HEK293 (cell line): Measurements from ENCODE around the gene CPAMD8.

Experiments used
- CTCF ChIA-PET: fragments of 350-600 bp; formaldehyde crosslinking; extraction: SDS; loops from one replicate; lab custom pipeline; 2021; ENCODE audit warnings: antibody characterized with exemption; lab: Yijun Ruan, JAX
- POLR2A ChIA-PET: fragments of 300-600 bp; formaldehyde crosslinking; extraction: SDS; loops from one replicate; lab custom pipeline; 2020; ENCODE audit warnings: antibody characterized with exemption, inconsistent platforms; lab: Yijun Ruan, JAX
- H3K27ac ChIP-seq: fragments of 200-500 bp; sonication (Bioruptor generic); 2 replicates; pipeline ENCODE4 v1.5.1; 2014; ENCODE audit warnings: low read depth, low read length, control low read depth, inconsistent platforms; ENCODE audit errors: extremely low read depth
- H3K36me3 ChIP-seq, 2 experiments: fragments of 200-500 bp in 1 of 2; sonication (Bioruptor generic) in 1 of 2; 1 replicate in 1 of 2; 2 replicates in 1 of 2; pipeline ENCODE4 v1.5.1; 2014 to 2017; ENCODE audit warnings: inconsistent platforms in 2 of 2, low read length in 2 of 2; ENCODE audit not compliant: control insufficient read depth in 2 of 2, insufficient read depth in 1 of 2
- H3K4me1 ChIP-seq: fragments of 200-500 bp; sonication (Bioruptor generic); 2 replicates; pipeline ENCODE4 v1.5.1; 2014; ENCODE audit warnings: mild to moderate bottlenecking, low read length, inconsistent platforms; ENCODE audit not compliant: control insufficient read depth, insufficient read depth
- H3K4me3 ChIP-seq: 2 replicates; pipeline ENCODE4 v1.5.1; 2011; ENCODE audit warnings: low read depth, mild to moderate bottlenecking, control low read depth, low read length, moderate library complexity
- H3K9me3 ChIP-seq: fragments of 200-500 bp; sonication (Bioruptor generic); 2 replicates; pipeline ENCODE4 v1.5.1; 2014; ENCODE audit warnings: low read depth, low read length, inconsistent platforms; ENCODE audit not compliant: control insufficient read depth, insufficient read depth
- GFI1B ChIP-seq: fragments of 450-650 bp; formaldehyde crosslinking; IDR thresholded peaks from 2 replicates; pipeline ENCODE4 v1.5.1; 2016; ENCODE audit warnings: missing biosample characterization, missing genetic modification characterization
- SCRT1 ChIP-seq: fragments of 450-650 bp; formaldehyde crosslinking; IDR thresholded peaks from 2 replicates; pipeline ENCODE4 v1.5.1; 2016; ENCODE audit warnings: missing biosample characterization, missing genetic modification characterization, borderline replicate concordance
- SETDB1 ChIP-seq: IDR thresholded peaks from one replicate; pipeline ENCODE4 v1.6.1; 2017; ENCODE audit warnings: mild to moderate bottlenecking, low read length, moderate library complexity, mixed read lengths; ENCODE audit not compliant: insufficient read length
- TRIM28 ChIP-seq: IDR thresholded peaks from 2 replicates; pipeline ENCODE4 v1.6.1; 2011; ENCODE audit warnings: low read length, control low read depth, borderline replicate concordance
- ZBTB10 ChIP-seq: fragments of 450-650 bp; formaldehyde crosslinking; IDR thresholded peaks from 2 replicates; pipeline ENCODE4 v1.5.1; 2016; ENCODE audit warnings: missing biosample characterization, missing genetic modification characterization
- ZNF10 ChIP-seq: fragments of 450-650 bp; formaldehyde crosslinking; IDR thresholded peaks from 2 replicates; pipeline ENCODE4 v1.5.1; 2017; ENCODE audit warnings: missing biosample characterization, missing genetic modification characterization
- ZNF114 ChIP-seq: fragments of 450-650 bp; formaldehyde crosslinking; IDR thresholded peaks from 2 replicates; pipeline ENCODE4 v1.5.0; 2017; ENCODE audit warnings: missing biosample characterization, missing genetic modification characterization
- ZNF138 ChIP-seq: fragments of 450-650 bp; formaldehyde crosslinking; IDR thresholded peaks from 2 replicates; pipeline ENCODE4 v1.5.1; 2016; ENCODE audit warnings: missing biosample characterization, missing genetic modification characterization, borderline replicate concordance
- ZNF175 ChIP-seq: fragments of 450-650 bp; formaldehyde crosslinking; IDR thresholded peaks from 2 replicates; pipeline ENCODE4 v1.5.1; 2016; ENCODE audit warnings: missing biosample characterization, missing genetic modification characterization
- ZNF239 ChIP-seq: fragments of 450-650 bp; formaldehyde crosslinking; IDR thresholded peaks from 2 replicates; pipeline ENCODE4 v1.5.1; 2016; ENCODE audit warnings: missing biosample characterization, missing genetic modification characterization
- ZNF302 ChIP-seq: fragments of 450-650 bp; formaldehyde crosslinking; IDR thresholded peaks from 2 replicates; pipeline ENCODE4 v1.5.1; 2016; ENCODE audit warnings: missing biosample characterization, missing genetic modification characterization, low read depth
- ZNF404 ChIP-seq: fragments of 450-650 bp; formaldehyde crosslinking; IDR thresholded peaks from 2 replicates; pipeline ENCODE4 v1.5.1; 2017; ENCODE audit warnings: missing biosample characterization, missing genetic modification characterization
- ZNF433 ChIP-seq: fragments of 450-650 bp; formaldehyde crosslinking; IDR thresholded peaks from 2 replicates; pipeline ENCODE4 v1.5.1; 2016; ENCODE audit warnings: missing biosample characterization, missing genetic modification characterization, low read depth
- ZNF449 ChIP-seq: fragments of 450-650 bp; formaldehyde crosslinking; IDR thresholded peaks from 2 replicates; pipeline ENCODE4 v1.5.1; 2017; ENCODE audit warnings: missing biosample characterization, mild to moderate bottlenecking, missing genetic modification characterization, moderate library complexity
- ZNF530 ChIP-seq: fragments of 450-650 bp; formaldehyde crosslinking; IDR thresholded peaks from 2 replicates; pipeline ENCODE4 v1.5.1; 2016; ENCODE audit warnings: low read depth, missing biosample characterization, missing genetic modification characterization
- ZNF558 ChIP-seq: fragments of 450-650 bp; formaldehyde crosslinking; IDR thresholded peaks from 2 replicates; pipeline ENCODE4 v1.5.1; 2016; ENCODE audit warnings: missing biosample characterization, missing genetic modification characterization
- ZNF654 ChIP-seq: fragments of 450-650 bp; formaldehyde crosslinking; IDR thresholded peaks from 2 replicates; pipeline ENCODE4 v1.5.1; 2016; ENCODE audit warnings: low read depth, missing biosample characterization, missing genetic modification characterization
- ZNF677 ChIP-seq: fragments of 450-650 bp; IDR thresholded peaks from 2 replicates; pipeline ENCODE4 v1.5.0; 2018; ENCODE audit warnings: missing biosample characterization, mild to moderate bottlenecking, missing genetic modification characterization, moderate library complexity
- ZNF707 ChIP-seq: fragments of 450-650 bp; formaldehyde crosslinking; IDR thresholded peaks from 2 replicates; pipeline ENCODE4 v1.5.1; 2016; ENCODE audit warnings: missing biosample characterization, missing genetic modification characterization
- ZNF768 ChIP-seq: fragments of 450-650 bp; formaldehyde crosslinking; IDR thresholded peaks from 2 replicates; pipeline ENCODE4 v1.5.1; 2018; ENCODE audit warnings: missing biosample characterization, mild to moderate bottlenecking, missing genetic modification characterization
- ZNF791 ChIP-seq: fragments of 450-650 bp; formaldehyde crosslinking; IDR thresholded peaks from 2 replicates; pipeline ENCODE4 v1.5.1; 2016; ENCODE audit warnings: missing biosample characterization, missing genetic modification characterization
- ZNF837 ChIP-seq: fragments of 450-650 bp; formaldehyde crosslinking; IDR thresholded peaks from 2 replicates; pipeline ENCODE4 v1.5.1; 2016; ENCODE audit warnings: missing biosample characterization, missing genetic modification characterization
- TF ChIP-seq, protein P1 (sequence below): fragments of 450-650 bp; formaldehyde crosslinking; IDR thresholded peaks from 2 replicates; pipeline ENCODE4 v1.5.1; 2017; ENCODE audit warnings: missing biosample characterization, missing genetic modification characterization

Gene CPAMD8

GRCh38 chr19:16871871-16872270, 154.7 kb downstream of the CPAMD8 start:
- H3K36me3 ChIP-seq, result peaks cover 5 to 79% of the 10 kb centered on the region in 2 experiments; a peak in 2 of 3 replicates
- ChIA-PET CTCF (no interaction called here), POLR2A (no interaction called here)
- no peak overlapping the region for H3K4me3 ChIP-seq
- no peaks in the 10 kb centered on the region for H3K4me1 ChIP-seq
- H3K9me3 ChIP-seq, result no peaks in the 10 kb centered on the region
- no peak overlapping the region for H3K27ac ChIP-seq
- TF ChIP-seq ZNF138 (tag by site-specific recombination) (no peak), SCRT1 (tag by site-specific recombination) (no peak), ZNF449 (tag by site-specific recombination) (no peak)
- TF ChIP-seq, all 188 proteins: peak for 0

DNA sequence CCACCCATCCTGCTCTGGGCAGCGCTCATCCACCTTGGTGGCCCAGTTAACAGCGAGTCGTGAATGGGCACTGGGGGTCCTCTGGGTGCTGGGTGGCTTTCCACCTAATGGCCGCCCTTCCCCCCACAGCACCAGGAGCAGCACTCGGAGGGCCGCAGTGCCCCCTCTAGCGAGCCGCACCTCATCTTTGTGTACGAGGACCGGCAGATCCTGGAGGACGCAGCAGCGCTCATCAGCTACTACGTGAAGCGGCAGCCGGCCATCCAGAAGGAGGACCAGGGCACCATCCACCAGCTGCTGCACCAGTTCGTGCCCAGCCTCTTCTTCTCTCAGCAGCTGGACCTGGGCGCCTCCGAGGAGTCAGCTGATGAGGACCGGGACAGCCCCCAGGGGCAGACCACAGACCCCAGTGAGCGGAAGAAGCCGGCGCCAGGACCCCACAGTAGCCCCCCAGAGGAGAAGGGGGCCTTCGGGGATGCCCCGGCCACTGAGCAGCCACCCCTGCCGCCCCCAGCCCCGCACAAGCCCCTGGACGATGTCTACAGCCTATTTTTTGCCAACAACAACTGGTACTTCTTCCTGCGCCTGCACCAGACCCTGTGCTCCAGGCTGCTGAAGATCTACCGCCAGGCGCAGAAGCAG, 157.2 kb downstream of the CPAMD8 start:
- H3K4me3 ChIP-seq, result no peak overlapping the region
- H3K9me3 ChIP-seq, result no peaks in the 10 kb centered on the region
- H3K36me3 ChIP-seq, result peaks cover 8 to 85% of the 10 kb centered on the region in 2 experiments; a peak in 2 of 3 replicates
- no peak overlapping the region for H3K27ac ChIP-seq
- H3K4me1 ChIP-seq, result no peaks in the 10 kb centered on the region
- TF ChIP-seq ZNF677 (tag by site-specific recombination), result no peak
- TF ChIP-seq ZNF530, result no peak
- TF ChIP-seq ZNF433 (tag by site-specific recombination), result no peak
- no peak for TF ChIP-seq ZNF707 (tag by site-specific recombination)
- TF ChIP-seq, protein P1, sequence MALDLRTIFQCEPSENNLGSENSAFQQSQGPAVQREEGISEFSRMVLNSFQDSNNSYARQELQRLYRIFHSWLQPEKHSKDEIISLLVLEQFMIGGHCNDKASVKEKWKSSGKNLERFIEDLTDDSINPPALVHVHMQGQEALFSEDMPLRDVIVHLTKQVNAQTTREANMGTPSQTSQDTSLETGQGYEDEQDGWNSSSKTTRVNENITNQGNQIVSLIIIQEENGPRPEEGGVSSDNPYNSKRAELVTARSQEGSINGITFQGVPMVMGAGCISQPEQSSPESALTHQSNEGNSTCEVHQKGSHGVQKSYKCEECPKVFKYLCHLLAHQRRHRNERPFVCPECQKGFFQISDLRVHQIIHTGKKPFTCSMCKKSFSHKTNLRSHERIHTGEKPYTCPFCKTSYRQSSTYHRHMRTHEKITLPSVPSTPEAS, result no peak
- TF ChIP-seq ZNF302, result no peak
- no peak for TF ChIP-seq ZNF837 (tag by site-specific recombination)
- TF ChIP-seq ZNF654 (tag by site-specific recombination), result no peak
- no peak for TF ChIP-seq ZNF175 (tag by site-specific recombination)
- TF ChIP-seq ZNF239 (tag by site-specific recombination), result no peak
- no peak for TF ChIP-seq SETDB1
- TF ChIP-seq TRIM28, result no peak
- no peak for TF ChIP-seq ZNF768 (tag by site-specific recombination)
- TF ChIP-seq GFI1B (tag by site-specific recombination), result no peak
- TF ChIP-seq ZBTB10 (tag by site-specific recombination), result no peak
- TF ChIP-seq ZNF558 (tag by site-specific recombination), result no peak
- TF ChIP-seq ZNF10 (tag by site-specific recombination), result no peak
- TF ChIP-seq ZNF404 (tag by site-specific recombination), result no peak
- no peak for TF ChIP-seq ZNF114 (tag by site-specific recombination)
- TF ChIP-seq ZNF791 (tag by site-specific recombination), result no peak
- ChIA-PET POLR2A (no interaction called here), CTCF (no interaction called here)
